ENCODE data around the gene IL17RA.

DNA sequence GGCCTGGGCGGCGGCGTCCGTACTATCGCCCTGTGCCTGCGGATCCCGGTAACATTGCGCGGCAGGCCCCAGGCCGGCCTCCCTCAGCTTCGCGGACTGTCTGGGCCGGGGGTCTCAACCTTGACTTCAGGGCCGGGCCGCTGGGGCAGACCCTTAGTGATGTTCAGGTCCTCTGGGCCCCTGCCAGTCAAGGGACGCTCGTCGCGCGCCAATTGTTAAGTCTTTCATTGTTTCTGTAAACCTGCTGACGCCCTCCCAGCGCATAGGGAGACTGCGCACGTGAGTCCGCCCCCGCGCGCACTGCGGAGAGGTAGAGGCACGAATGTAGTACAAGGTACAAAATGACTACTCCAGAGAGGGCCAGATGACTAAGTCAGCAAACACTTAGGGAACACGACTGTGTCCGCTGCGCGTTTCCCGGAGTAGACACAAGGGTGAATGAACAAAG, 74.7 kb downstream of the IL17RA start:
- TF ChIP-seq CTCF (conservative IDR thresholded peaks at IDR 0.05; ENCODE audit: low read depth, low read length) (no peak), MAZ (IDR thresholded peaks at IDR 0.05; ENCODE audit: borderline replicate concordance, low read depth, low read length) (no peak), POLR2A (IDR thresholded peaks at IDR 0.05; ENCODE audit: low read depth, low read length) (no peak), RFX5 (IDR thresholded peaks at IDR 0.05; ENCODE audit: low read depth, low read length) (no peak)
